Heart left ventricle (tissue), 16 donors: ENCODE measurements around the gene HTR7. TPM values are rescaled to one million over a fixed set of nuclear protein-coding genes. Genes with fewer than 3 reads are reported as not detected.

ENCODE experiments used
- ATAC-seq, 4 donors: fragments of 200-7000 bp; cut with Tn5 transposase; one replicate each; pipeline ENCODE4 v1.9.1; 2020 to 2022; ENCODE audit warnings: moderate library complexity in 4 of 4, mild to moderate bottlenecking in 3 of 4, moderate number of reproducible peaks in 1 of 4
- DNase-seq, 5 donors: peaks; one replicate each; pipeline ENCODE4 v3.0.0-alpha.2; 2020
- H3K27ac ChIP-seq, 12 donors: fragments of 200-600 bp; sonication (generic) in 4 of 12; one replicate each; pipeline versions ENCODE4 v1.5.0 to v1.8.0; 2016 to 2022; ENCODE audit warnings: mild to moderate bottlenecking in 2 of 12
- H3K27me3 ChIP-seq, 9 donors: fragments of 200-600 bp; sonication (generic) in 2 of 9; one replicate each; pipeline versions ENCODE4 v1.5.1 to v1.8.0; 2016 to 2022; ENCODE audit warnings: mild to moderate bottlenecking in 3 of 9
- H3K36me3 ChIP-seq, 9 donors: fragments of 200-600 bp; sonication (generic) in 2 of 9; one replicate each; pipeline versions ENCODE4 v1.5.0 to v1.8.0; 2018 to 2022; ENCODE audit warnings: mild to moderate bottlenecking in 2 of 9
- H3K4me1 ChIP-seq, 12 donors: fragments of 200-600 bp; sonication (generic) in 4 of 12; one replicate each; pipeline versions ENCODE4 v1.5.0 to v1.8.0; 2016 to 2022; ENCODE audit warnings: mild to moderate bottlenecking in 3 of 12
- H3K4me3 ChIP-seq, 12 donors: fragments of 200-600 bp; sonication (generic) in 4 of 12; one replicate each; pipeline versions ENCODE4 v1.5.0 to v1.8.0; 2017 to 2022; ENCODE audit warnings: mild to moderate bottlenecking in 9 of 12, moderate library complexity in 4 of 12
- H3K9me3 ChIP-seq, 12 donors: fragments of 200-600 bp; sonication (generic) in 4 of 12; one replicate each; pipeline versions ENCODE4 v1.5.0 to v1.8.0; 2016 to 2022; ENCODE audit warnings: mild to moderate bottlenecking in 1 of 12
- POLR2A ChIP-seq, 2 donors: fragments of 450-650 bp; IDR thresholded peaks; one replicate each; pipeline ENCODE4 v1.6.1; 2017; ENCODE audit warnings: antibody characterized with exemption in 2 of 2, mild to moderate bottlenecking in 2 of 2, moderate library complexity in 2 of 2
- WGBS, 4 donors: extraction: QIAGEN DNeasy Blood & Tissue Kit in 2 of 4; methylation state at CpG; one replicate each; pipeline versions ENCODE4 v1.1.5 to v1.1.7; 2013 to 2018; 5-methylcytosine and 5-hydroxymethylcytosine counted together
- intact Hi-C, 10 donors: fragments of 100-400 bp; cut with DNase I; formaldehyde crosslinking; loops; one replicate each; pipeline versions ENCODE4 v1.11.1 to v1.14.2; 2022
- polyA plus RNA-seq, 2 donors: library from polyadenylated mRNA; stranded (reverse); fragments of 200-250 nt; gene quantifications; one replicate each; pipeline ENCODE4 v1.2.3, GENCODE V29; 2013
- total RNA-seq, 9 donors: library from RNA; depleted of rRNA in 2 of 9; stranded (reverse); fragments of >200 nt in 2 of 9; fragmentation: NEBNext Ultra II Directional in 3 of 9; extraction: Animal tissue kit (Norgen Biotek cat#: 25700) in 3 of 9; gene quantifications; one replicate each; pipeline versions ENCODE4 v1.1.0 to v1.2.4, GENCODE V29; 2016 to 2023
- TF ChIP-seq, protein P1 (sequence below), 12 donors: fragments of 200-600 bp; sonication (generic) in 4 of 12; IDR thresholded peaks; one replicate each; pipeline versions ENCODE4 v1.5.0 to v1.8.0; 2018 to 2022; ENCODE audit warnings: antibody characterized with exemption in 12 of 12, mild to moderate bottlenecking in 5 of 12
- donor health status: ischemic (EF 13 %, LVEDD 7.1; RV severe dilation, severe dysfunction).
- donor health status: healthy with polysubstance abuse.
- donor health status: DM: no; HTN: yes; CAD: no.
- donor health status: DM: no; HTN: no; CAD: no.
- donor health status: ischemic (EF 25% LVEDD 6.9; RV normal size, moderate dysfunction).
- donor health status: ischemic (EF 25% LVEDD 5.7; RV mildly dilated, moderate dysfunction).
- donor health status: healthy.
- donor health status: DM: yes; HTN: yes; CAD: no.
- donor health status: ischemic (EF 35%, LVEDD 5.7; RV mildly dilated, moderate dysfunction).
- donor health status: nonischemic (EF 11% LVEDD 7.7; RV severe dilation, severe dysfunction).
- donor health status: DM: yes; HTN: yes; CAD: no.
- donor health status: PGD.
- donor health status: ischemic (EF 29% LVEDD 5.4; RV normal size, mild dysfunction).
- donor health status: nonischemic (EF 23%, LVEDD 6.1; RV moderate dilation, normal function).

The HTR7 gene
- total and polyA plus RNA-seq, 11 donors, result 0.10 to 0.66 (median 0.24) TPM; not detected in 4

DNA sequence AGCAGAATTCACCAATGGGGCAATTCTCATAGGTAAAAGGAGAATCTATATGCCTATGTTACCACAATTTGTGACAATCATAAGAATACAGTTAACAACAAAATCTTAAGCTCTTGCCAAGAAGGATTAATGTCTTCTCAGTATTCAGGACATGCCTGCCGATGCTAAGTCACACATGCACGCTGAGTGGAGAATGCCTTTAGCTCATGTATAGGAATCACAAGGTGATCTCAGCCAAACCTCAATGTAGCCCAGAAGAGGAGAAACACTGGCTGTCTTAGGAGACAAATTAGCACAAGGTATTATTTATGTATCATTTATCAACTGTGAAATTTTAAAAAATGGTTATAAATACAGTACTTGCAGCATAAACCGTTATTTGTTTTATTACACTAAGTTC is 2.7 kb downstream of the HTR7 start:
- TF ChIP-seq, protein P1, sequence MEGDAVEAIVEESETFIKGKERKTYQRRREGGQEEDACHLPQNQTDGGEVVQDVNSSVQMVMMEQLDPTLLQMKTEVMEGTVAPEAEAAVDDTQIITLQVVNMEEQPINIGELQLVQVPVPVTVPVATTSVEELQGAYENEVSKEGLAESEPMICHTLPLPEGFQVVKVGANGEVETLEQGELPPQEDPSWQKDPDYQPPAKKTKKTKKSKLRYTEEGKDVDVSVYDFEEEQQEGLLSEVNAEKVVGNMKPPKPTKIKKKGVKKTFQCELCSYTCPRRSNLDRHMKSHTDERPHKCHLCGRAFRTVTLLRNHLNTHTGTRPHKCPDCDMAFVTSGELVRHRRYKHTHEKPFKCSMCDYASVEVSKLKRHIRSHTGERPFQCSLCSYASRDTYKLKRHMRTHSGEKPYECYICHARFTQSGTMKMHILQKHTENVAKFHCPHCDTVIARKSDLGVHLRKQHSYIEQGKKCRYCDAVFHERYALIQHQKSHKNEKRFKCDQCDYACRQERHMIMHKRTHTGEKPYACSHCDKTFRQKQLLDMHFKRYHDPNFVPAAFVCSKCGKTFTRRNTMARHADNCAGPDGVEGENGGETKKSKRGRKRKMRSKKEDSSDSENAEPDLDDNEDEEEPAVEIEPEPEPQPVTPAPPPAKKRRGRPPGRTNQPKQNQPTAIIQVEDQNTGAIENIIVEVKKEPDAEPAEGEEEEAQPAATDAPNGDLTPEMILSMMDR (IDR thresholded peaks at IDR 0.05), result no peak
- TF ChIP-seq POLR2A (IDR thresholded peaks at IDR 0.05), result no peak
- no peaks in the 10 kb centered on the region for H3K36me3 ChIP-seq
- no peak overlapping the region for H3K27ac ChIP-seq
- intact Hi-C loops, result loop anchor here in 5 of 10 donors (5.0 to 10.0 kb wide), 4 partner anchors 98 to 1060 kb away; no protein-coding TSS in a partner anchor
- H3K27me3 ChIP-seq, result peaks cover 12 to 51% (median 43%) of the 10 kb centered on the region in 9 donors
- no peak for ATAC-seq
- H3K4me1 ChIP-seq, result peaks cover 0 to 23% (median 5%) of the 10 kb centered on the region in 12 donors
- WGBS, 4 donors, result 80 to 86% (median 80%) methylated on average over 3 of the region's 3 CpGs
- no peak overlapping the region for H3K4me3 ChIP-seq
- peaks cover 0 to 17% (median 11%) of the 10 kb centered on the region in 12 donors for H3K9me3 ChIP-seq
- DNase-seq, result no peak

DNA sequence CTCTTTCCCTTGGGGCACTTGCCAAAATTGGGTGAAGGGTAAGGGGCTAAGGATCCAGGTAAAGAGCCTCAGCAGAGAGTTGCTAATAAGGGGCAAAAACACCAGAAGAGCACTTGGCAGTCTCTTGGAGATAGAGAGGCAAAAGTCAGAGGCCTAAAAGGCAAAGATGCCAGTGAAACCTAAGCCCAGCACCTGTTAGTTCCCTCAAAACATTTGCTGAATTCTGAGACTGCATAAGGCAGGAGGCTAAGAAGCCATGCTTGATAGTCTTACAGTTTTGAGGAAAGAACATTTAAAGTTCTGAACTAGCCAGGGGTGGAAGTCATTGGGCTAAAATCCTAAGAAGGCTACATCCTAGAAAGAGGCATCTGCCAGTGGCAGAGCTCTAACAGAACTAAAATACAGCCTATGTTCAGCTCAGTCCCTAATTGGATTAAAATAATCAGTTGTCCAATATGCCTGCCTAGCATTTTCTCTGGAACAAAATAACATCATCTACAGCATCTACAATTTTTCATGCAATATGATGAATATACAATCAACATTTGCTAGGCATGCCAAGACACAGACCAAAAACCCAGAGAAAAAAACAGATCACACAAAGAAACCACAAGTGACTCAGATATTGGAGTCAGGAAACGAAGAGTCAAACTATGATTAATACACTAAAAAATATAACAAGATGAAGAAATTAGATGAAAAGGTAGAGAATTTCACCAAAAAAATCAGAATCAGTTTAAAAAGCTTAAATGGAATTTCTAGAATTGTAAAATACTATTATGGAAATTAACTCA is 7.7 kb downstream of the HTR7 start:
- Histone ChIP-seq H3K27me3 (peaks cover 0 to 37% (median 17%) of the 10 kb centered on the region in 9 donors), H3K4me3 (no peak overlapping the region), H3K9me3 (peaks cover 0 to 22% (median 13%) of the 10 kb centered on the region in 12 donors), H3K4me1 (peaks cover 0 to 10% (median 0%) of the 10 kb centered on the region in 12 donors), H3K36me3 (no peaks in the 10 kb centered on the region), H3K27ac (no peak overlapping the region)
- intact Hi-C loops, result loop anchor here in 1 of 10 donors (10.0 kb wide), 1 partner anchor 1055 kb away; no protein-coding TSS in a partner anchor
- no peak for TF ChIP-seq POLR2A (IDR thresholded peaks at IDR 0.05)
- TF ChIP-seq, protein P1 (IDR thresholded peaks at IDR 0.05), result no peak
- WGBS, 4 donors, result 80 to 88% (median 85%) methylated on average over 1 of the region's 1 CpG
- ATAC-seq (no peak), DNase-seq (no peak)

DNA sequence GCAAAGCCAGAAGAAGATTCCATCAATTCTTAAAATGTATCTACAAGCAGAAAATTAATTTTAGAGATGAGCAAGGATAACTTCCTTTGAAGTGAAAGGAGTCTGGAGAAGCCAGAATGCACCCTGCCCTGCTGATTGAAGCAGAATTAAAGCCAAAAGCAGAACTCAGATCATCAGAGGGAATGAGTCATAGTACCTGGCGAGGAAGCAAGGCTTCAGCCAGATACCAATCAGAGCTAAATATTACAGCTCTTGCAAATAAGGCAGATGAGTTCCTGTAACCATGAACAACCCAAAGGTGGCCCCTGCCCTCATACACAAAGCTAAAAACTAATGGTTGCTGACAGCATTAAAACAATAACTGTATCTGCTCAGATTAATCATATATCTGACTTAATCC is 10.4 kb downstream of the HTR7 start:
- peak in 1 of 4 donors; percentile 59 for ATAC-seq
- Histone ChIP-seq H3K4me1 (peaks cover 0 to 10% (median 0%) of the 10 kb centered on the region in 12 donors), H3K9me3 (peaks cover 0 to 22% (median 13%) of the 10 kb centered on the region in 12 donors), H3K36me3 (no peaks in the 10 kb centered on the region), H3K27me3 (peaks cover 0 to 16% (median 0%) of the 10 kb centered on the region in 9 donors), H3K27ac (no peak overlapping the region), H3K4me3 (no peak overlapping the region)
- WGBS, 4 donors, result 38 to 56% (median 46%) methylated on average over 1 of the region's 1 CpG
- DNase-seq, result no peak
- intact Hi-C loops, result no loop called here
- TF ChIP-seq POLR2A (IDR thresholded peaks at IDR 0.05), result no peak
- TF ChIP-seq, protein P1 (IDR thresholded peaks at IDR 0.05), result no peak

DNA sequence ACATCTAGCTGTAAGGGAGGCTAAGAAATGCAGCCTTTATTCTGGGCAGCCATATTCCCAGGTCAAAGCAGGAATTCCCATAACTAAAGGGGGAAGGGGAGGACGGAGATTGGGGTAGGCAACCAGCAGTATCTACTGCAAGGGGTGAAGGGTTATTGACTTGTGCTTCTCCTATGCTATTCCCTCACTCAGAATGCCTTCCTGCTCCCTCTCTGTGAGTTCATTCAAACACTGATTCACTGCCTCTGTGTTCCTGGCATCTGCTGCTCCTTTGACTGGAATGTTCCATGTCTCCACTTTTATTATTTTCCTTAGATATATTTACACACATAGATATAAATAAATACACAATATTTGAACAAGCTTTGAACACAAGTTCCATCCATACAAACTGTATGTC is 11.1 kb downstream of the HTR7 start:
- Histone ChIP-seq H3K4me3 (no peak overlapping the region), H3K9me3 (peaks cover 0 to 21% (median 13%) of the 10 kb centered on the region in 12 donors), H3K36me3 (no peaks in the 10 kb centered on the region), H3K27ac (no peak overlapping the region), H3K4me1 (peaks cover 0 to 10% (median 0%) of the 10 kb centered on the region in 12 donors), H3K27me3 (peaks cover 0 to 16% (median 0%) of the 10 kb centered on the region in 9 donors)
- 46 to 79% (median 68%) methylated on average over 1 of the region's 1 CpG for WGBS, 4 donors
- TF ChIP-seq POLR2A (IDR thresholded peaks at IDR 0.05), result no peak
- TF ChIP-seq, protein P1 (IDR thresholded peaks at IDR 0.05), result no peak
- intact Hi-C loops, result no loop called here
- DNase-seq, result no peak
- no peak for ATAC-seq
